ENCODE results near the gene HIVEP2.

HIVEP2 gene

GRCh38 chr6:142820338-142821051 lies 124.5 kb downstream of the HIVEP2 start:
- peaks cover 4% of the 10 kb centered on the region for H3K36me3 ChIP-seq (ENCODE audit: insufficient read depth, low read length)
- H3K27me3 ChIP-seq (ENCODE audit: control insufficient read depth, insufficient read depth, low read length): no peaks in the 10 kb centered on the region
- peak overlapping the region; percentile 71 for H3K9ac ChIP-seq (ENCODE audit: low read depth, low read length)
- H3K4me3 ChIP-seq (ENCODE audit: low read length): peak overlapping the region; percentile 57
- H3K4me2 ChIP-seq (ENCODE audit: low read length): peak overlapping the region; percentile 84
- H3K9me3 ChIP-seq (replicated peaks; ENCODE audit: low read length): no peaks in the 10 kb centered on the region
- peaks cover 27% of the 10 kb centered on the region for H3K4me1 ChIP-seq (ENCODE audit: control insufficient read depth, insufficient read depth, low read length)

- Histone ChIP-seq H3K36me3 (ENCODE audit: insufficient read depth, low read length) (peaks cover 4% of the 10 kb centered on the region), H3K4me3 (ENCODE audit: low read length) (peak overlapping the region; percentile 57), H3K4me2 (ENCODE audit: low read length) (peak overlapping the region; percentile 84), H3K9me3 (replicated peaks; ENCODE audit: low read length) (no peaks in the 10 kb centered on the region), H3K27me3 (ENCODE audit: control insufficient read depth, insufficient read depth, low read length) (no peaks in the 10 kb centered on the region), H3K4me1 (ENCODE audit: control insufficient read depth, insufficient read depth, low read length) (peaks cover 27% of the 10 kb centered on the region), H3K9ac (ENCODE audit: low read depth, low read length) (peak overlapping the region; percentile 71)
Observed at GRCh38 chr6:142819603-142820337, 125.2 kb downstream of the HIVEP2 start.

DNA sequence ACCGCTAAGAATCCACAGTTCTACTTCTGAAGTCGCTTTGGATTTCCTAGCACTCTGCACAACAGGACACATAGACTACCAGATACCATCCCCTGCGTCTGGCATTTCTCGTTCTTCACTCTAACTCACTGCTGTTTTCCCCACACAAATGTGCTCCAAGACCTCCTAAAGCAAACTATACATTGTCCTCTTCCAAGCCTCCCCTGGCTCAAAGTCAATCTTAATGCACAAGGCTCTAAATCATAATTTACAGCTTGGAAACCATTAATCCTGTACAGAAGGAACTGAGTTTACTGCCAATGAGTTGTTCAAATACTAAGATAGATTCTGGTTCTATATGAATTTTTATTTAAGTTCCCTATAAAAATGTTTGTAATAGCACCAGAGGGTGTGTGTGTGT lies 128.5 kb downstream of the HIVEP2 start:
- Histone ChIP-seq H3K9ac (ENCODE audit: low read depth, low read length) (no peak overlapping the region), H3K4me2 (ENCODE audit: low read length) (no peak overlapping the region), H3K27me3 (ENCODE audit: control insufficient read depth, insufficient read depth, low read length) (no peaks in the 10 kb centered on the region), H3K4me3 (ENCODE audit: low read length) (no peak overlapping the region), H3K4me1 (ENCODE audit: control insufficient read depth, insufficient read depth, low read length) (peaks cover 27% of the 10 kb centered on the region), H3K9me3 (replicated peaks; ENCODE audit: low read length) (no peaks in the 10 kb centered on the region), H3K36me3 (ENCODE audit: insufficient read depth, low read length) (peaks cover 4% of the 10 kb centered on the region)

- peaks cover 4% of the 10 kb centered on the region for H3K36me3 ChIP-seq (ENCODE audit: insufficient read depth, low read length)
- H3K4me3 ChIP-seq (ENCODE audit: low read length): no peak overlapping the region
- H3K4me1 ChIP-seq (ENCODE audit: control insufficient read depth, insufficient read depth, low read length): peaks cover 26% of the 10 kb centered on the region
- H3K4me2 ChIP-seq (ENCODE audit: low read length): no peak overlapping the region
- no peaks in the 10 kb centered on the region for H3K9me3 ChIP-seq (replicated peaks; ENCODE audit: low read length)
- H3K9ac ChIP-seq (ENCODE audit: low read depth, low read length): no peak overlapping the region
- H3K27me3 ChIP-seq (ENCODE audit: control insufficient read depth, insufficient read depth, low read length): no peaks in the 10 kb centered on the region
Observed at GRCh38 chr6:142816031-142816430, 128.9 kb downstream of the HIVEP2 start.

GRCh38 chr6:142811923-142812322 lies 133.1 kb downstream of the HIVEP2 start:
- Histone ChIP-seq H3K4me2 (ENCODE audit: low read length) (no peak overlapping the region), H3K9me3 (replicated peaks; ENCODE audit: low read length) (no peaks in the 10 kb centered on the region), H3K9ac (ENCODE audit: low read depth, low read length) (no peak overlapping the region), H3K36me3 (ENCODE audit: insufficient read depth, low read length) (peaks cover 4% of the 10 kb centered on the region), H3K27me3 (ENCODE audit: control insufficient read depth, insufficient read depth, low read length) (no peaks in the 10 kb centered on the region), H3K4me3 (ENCODE audit: low read length) (no peak overlapping the region), H3K4me1 (ENCODE audit: control insufficient read depth, insufficient read depth, low read length) (peaks cover 7% of the 10 kb centered on the region)

DNA sequence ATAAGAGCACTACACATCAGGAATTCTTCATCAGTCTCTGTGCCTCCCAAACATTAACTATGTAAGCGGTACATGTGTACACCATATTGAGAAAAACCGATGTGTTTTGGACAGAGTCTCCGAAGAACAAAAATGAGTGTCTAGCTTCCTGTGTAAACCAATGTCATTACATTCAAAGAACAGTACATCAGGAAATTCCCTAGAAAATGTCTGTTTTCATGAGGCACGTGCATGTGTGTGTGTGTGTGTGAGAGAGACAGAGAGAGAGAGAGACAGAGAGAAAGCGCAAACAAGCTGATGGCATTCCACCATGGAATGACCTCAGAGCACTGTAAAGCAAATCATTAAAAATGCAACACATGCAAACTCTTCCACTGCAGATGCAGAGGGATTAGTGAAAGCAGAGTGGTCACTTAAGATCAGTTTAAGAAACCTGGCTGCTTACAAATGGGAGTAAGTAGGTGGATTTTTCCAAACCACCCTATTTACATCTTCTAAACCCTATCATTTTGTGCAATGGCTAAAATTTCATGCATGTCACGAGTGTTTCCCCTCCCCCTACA lies 133.9 kb downstream of the HIVEP2 start:
- Histone ChIP-seq H3K9me3 (replicated peaks; ENCODE audit: low read length) (no peaks in the 10 kb centered on the region), H3K27me3 (ENCODE audit: control insufficient read depth, insufficient read depth, low read length) (no peaks in the 10 kb centered on the region), H3K9ac (ENCODE audit: low read depth, low read length) (no peak overlapping the region), H3K4me3 (ENCODE audit: low read length) (no peak overlapping the region), H3K4me1 (ENCODE audit: control insufficient read depth, insufficient read depth, low read length) (peaks cover 1% of the 10 kb centered on the region), H3K36me3 (ENCODE audit: insufficient read depth, low read length) (no peaks in the 10 kb centered on the region), H3K4me2 (ENCODE audit: low read length) (no peak overlapping the region)

DNA sequence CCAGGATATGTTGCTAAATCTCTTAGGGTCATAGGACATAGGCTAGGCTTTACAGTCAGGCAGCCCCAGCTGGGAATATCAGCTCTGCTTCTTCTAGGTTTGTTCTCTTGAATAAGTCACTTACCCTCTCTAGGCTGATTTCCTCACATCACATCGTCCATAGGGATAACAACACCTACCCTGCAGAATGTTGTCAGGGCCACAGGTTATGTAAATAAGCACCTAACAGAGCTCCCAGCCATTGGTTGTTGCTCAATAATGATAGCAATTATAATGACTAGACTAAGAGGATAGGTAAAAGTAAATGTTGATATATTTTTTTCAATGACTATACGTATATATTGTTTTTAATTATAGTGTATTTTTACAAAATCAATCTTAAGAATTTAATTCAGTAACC lies 135.0 kb downstream of the HIVEP2 start:
- Histone ChIP-seq H3K9me3 (replicated peaks; ENCODE audit: low read length) (no peaks in the 10 kb centered on the region), H3K27me3 (ENCODE audit: control insufficient read depth, insufficient read depth, low read length) (no peaks in the 10 kb centered on the region), H3K36me3 (ENCODE audit: insufficient read depth, low read length) (no peaks in the 10 kb centered on the region), H3K4me2 (ENCODE audit: low read length) (no peak overlapping the region), H3K4me3 (ENCODE audit: low read length) (no peak overlapping the region), H3K9ac (ENCODE audit: low read depth, low read length) (no peak overlapping the region), H3K4me1 (ENCODE audit: control insufficient read depth, insufficient read depth, low read length) (no peaks in the 10 kb centered on the region)

DNA sequence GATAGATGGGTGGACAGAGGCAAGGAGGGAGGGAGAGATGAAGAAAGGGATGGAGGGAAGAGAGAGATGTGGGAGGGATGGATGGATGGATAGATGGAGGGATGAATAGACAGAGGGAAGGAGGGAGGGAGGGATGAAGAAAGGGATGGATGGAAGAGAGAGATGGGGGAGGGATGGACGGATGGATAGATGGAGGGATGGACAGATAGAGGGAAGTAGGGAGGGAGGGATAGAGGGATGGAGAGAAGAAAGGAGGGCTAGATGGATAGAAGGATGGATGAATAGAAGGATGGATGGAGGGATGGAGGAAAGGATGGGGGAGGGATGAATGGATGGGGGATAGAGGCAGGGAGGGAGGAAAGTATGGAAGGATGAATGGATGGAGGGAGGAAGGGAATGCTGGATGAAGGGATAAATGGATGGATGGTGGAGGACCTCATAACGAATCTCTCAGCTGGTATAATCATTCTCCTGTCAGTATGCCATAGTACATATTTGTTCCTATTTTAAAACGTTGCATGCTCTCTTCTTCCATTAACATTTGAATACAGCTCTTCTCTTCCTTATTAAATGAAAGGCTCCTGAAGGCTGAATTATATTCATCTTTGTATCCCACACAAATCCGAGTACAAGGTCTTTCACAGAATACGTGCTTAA lies 136.4 kb downstream of the HIVEP2 start:
- H3K4me3 ChIP-seq (ENCODE audit: low read length): no peak overlapping the region
- no peaks in the 10 kb centered on the region for H3K9me3 ChIP-seq (replicated peaks; ENCODE audit: low read length)
- H3K27me3 ChIP-seq (ENCODE audit: control insufficient read depth, insufficient read depth, low read length): no peaks in the 10 kb centered on the region
- no peaks in the 10 kb centered on the region for H3K36me3 ChIP-seq (ENCODE audit: insufficient read depth, low read length)
- peaks cover 4% of the 10 kb centered on the region for H3K4me1 ChIP-seq (ENCODE audit: control insufficient read depth, insufficient read depth, low read length)
- no peak overlapping the region for H3K9ac ChIP-seq (ENCODE audit: low read depth, low read length)
- H3K4me2 ChIP-seq (ENCODE audit: low read length): no peak overlapping the region

GRCh38 chr6:142805042-142805441 lies 139.9 kb downstream of the HIVEP2 start:
- Histone ChIP-seq H3K27me3 (ENCODE audit: control insufficient read depth, insufficient read depth, low read length) (no peaks in the 10 kb centered on the region), H3K4me1 (ENCODE audit: control insufficient read depth, insufficient read depth, low read length) (peaks cover 28% of the 10 kb centered on the region), H3K36me3 (ENCODE audit: insufficient read depth, low read length) (no peaks in the 10 kb centered on the region), H3K9me3 (replicated peaks; ENCODE audit: low read length) (no peaks in the 10 kb centered on the region), H3K9ac (ENCODE audit: low read depth, low read length) (no peak overlapping the region), H3K4me3 (ENCODE audit: low read length) (no peak overlapping the region), H3K4me2 (ENCODE audit: low read length) (no peak overlapping the region)

DNA sequence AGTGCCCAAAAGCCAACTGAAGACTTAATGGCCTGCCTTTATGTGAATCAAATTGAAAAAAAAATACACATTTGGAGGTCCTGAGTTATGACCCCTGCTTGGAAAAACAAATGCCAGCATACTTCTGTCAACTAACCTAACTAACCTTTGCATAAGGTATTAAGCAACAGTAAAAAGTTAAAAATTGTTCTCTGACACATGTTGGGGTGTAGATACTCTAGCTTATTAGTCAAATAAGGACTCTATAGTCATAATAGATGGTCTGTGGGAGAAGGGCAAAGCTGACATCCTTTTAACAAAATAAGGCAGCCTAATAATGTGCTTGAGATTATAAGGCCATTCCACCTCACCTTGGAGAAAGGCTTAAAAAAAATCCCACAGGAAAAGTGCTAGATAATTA lies 140.5 kb downstream of the HIVEP2 start:
- Histone ChIP-seq H3K4me3 (ENCODE audit: low read length) (no peak overlapping the region), H3K4me1 (ENCODE audit: control insufficient read depth, insufficient read depth, low read length) (peaks cover 32% of the 10 kb centered on the region)

GRCh38 chr6:142803495-142804058 lies 141.4 kb downstream of the HIVEP2 start:
- Histone ChIP-seq H3K4me1 (ENCODE audit: control insufficient read depth, insufficient read depth, low read length) (peaks cover 37% of the 10 kb centered on the region), H3K36me3 (ENCODE audit: insufficient read depth, low read length) (no peaks in the 10 kb centered on the region), H3K4me2 (ENCODE audit: low read length) (no peak overlapping the region), H3K27me3 (ENCODE audit: control insufficient read depth, insufficient read depth, low read length) (no peaks in the 10 kb centered on the region), H3K9me3 (replicated peaks; ENCODE audit: low read length) (no peaks in the 10 kb centered on the region), H3K9ac (ENCODE audit: low read depth, low read length) (no peak overlapping the region), H3K4me3 (ENCODE audit: low read length) (no peak overlapping the region)

More for the DNA sequence above, 140.5 kb downstream of the HIVEP2 start:
- H3K9ac ChIP-seq (ENCODE audit: low read depth, low read length): no peak overlapping the region
- no peaks in the 10 kb centered on the region for H3K27me3 ChIP-seq (ENCODE audit: control insufficient read depth, insufficient read depth, low read length)
- no peaks in the 10 kb centered on the region for H3K9me3 ChIP-seq (replicated peaks; ENCODE audit: low read length)
- no peak overlapping the region for H3K4me2 ChIP-seq (ENCODE audit: low read length)
- no peaks in the 10 kb centered on the region for H3K36me3 ChIP-seq (ENCODE audit: insufficient read depth, low read length)

Measured in skeletal muscle satellite cell (primary cell).